C4-2B (cell line): ENCODE measurements around the gene RNLS.

Experiments
- ZFX ChIP-seq: fragments of 450-650 bp; IDR thresholded peaks from 2 replicates; pipeline ENCODE4 v1.6.1; 2017
- TF ChIP-seq, protein P1 (sequence below): fragments of 450-650 bp; conservative IDR thresholded peaks from 2 replicates; pipeline ENCODE4 v1.5.1; 2017; ENCODE audit warnings: mild to moderate bottlenecking

DNA sequence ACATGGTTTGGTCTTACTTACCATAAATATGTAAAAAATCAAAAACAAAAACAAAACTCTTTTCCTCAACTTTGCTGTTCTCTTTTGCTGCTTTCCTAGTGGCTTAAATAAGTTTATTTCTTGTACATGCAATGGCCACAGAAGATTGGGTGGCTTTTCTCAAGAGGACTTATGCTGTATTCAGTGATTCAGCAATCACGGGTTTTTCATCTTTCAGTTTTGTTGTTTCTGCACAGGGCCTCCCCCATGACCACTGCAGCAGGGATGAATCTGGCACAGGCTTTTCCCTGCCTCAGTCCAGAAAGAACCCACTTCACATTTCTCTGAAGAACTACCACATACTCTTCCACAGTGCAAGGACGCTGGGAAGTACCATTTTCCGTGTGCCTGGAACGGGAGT lies 355.0 kb downstream of the RNLS start:
- TF ChIP-seq, protein P1, sequence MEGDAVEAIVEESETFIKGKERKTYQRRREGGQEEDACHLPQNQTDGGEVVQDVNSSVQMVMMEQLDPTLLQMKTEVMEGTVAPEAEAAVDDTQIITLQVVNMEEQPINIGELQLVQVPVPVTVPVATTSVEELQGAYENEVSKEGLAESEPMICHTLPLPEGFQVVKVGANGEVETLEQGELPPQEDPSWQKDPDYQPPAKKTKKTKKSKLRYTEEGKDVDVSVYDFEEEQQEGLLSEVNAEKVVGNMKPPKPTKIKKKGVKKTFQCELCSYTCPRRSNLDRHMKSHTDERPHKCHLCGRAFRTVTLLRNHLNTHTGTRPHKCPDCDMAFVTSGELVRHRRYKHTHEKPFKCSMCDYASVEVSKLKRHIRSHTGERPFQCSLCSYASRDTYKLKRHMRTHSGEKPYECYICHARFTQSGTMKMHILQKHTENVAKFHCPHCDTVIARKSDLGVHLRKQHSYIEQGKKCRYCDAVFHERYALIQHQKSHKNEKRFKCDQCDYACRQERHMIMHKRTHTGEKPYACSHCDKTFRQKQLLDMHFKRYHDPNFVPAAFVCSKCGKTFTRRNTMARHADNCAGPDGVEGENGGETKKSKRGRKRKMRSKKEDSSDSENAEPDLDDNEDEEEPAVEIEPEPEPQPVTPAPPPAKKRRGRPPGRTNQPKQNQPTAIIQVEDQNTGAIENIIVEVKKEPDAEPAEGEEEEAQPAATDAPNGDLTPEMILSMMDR = no peak
- TF ChIP-seq ZFX = no peak
